ENCODE measurements around the gene UTP3. TPM values are rescaled to one million over a fixed set of nuclear protein-coding genes. Genes with fewer than 3 reads are reported as not detected.
"Not testable (repeated sequence)": the region's sequence is repeated elsewhere in the genome, so short reads cannot be mapped to it uniquely, and the experiment has no call there.

Gene UTP3
- polyA plus RNA-seq, 4 donors, result 18.6 to 34.8 (median 23.5) TPM

- H3K4me3 ChIP-seq (ENCODE audit: low read depth in 1 of 3, low read length in 3 of 3); H3K4me1 ChIP-seq (ENCODE audit: control insufficient read depth in 3 of 3, insufficient read depth in 2 of 3, low read depth in 1 of 3, low read length in 2 of 3); H3K27ac ChIP-seq (ENCODE audit: low read depth in 1 of 3, low read length in 2 of 3); H3K9me3 ChIP-seq (ENCODE audit: control insufficient read depth in 2 of 2, insufficient read depth in 1 of 2, low read depth in 1 of 2, low read length in 1 of 2); H3K36me3 ChIP-seq (ENCODE audit: control insufficient read depth in 3 of 3, insufficient read depth in 2 of 3, low read depth in 1 of 3, low read length in 3 of 3); H3K27me3 ChIP-seq (ENCODE audit: control insufficient read depth in 3 of 3, insufficient read depth in 3 of 3, low read length in 3 of 3); FAIRE-seq: not testable (repeated sequence)
- peak; percentile 61 to 76 for DNase-seq
- 33 to 77% (median 41%) methylated on average over 7 of the region's 7 CpGs for WGBS, 3 donors
These were observed 6.3 kb downstream of the UTP3 start for GRCh38 chr4:70694633-70695032.

- not testable (repeated sequence) for DNase-seq; H3K27me3 ChIP-seq (ENCODE audit: control insufficient read depth in 3 of 3, insufficient read depth in 3 of 3, low read length in 3 of 3); FAIRE-seq; H3K27ac ChIP-seq (ENCODE audit: low read depth in 1 of 3, low read length in 2 of 3); H3K9me3 ChIP-seq (ENCODE audit: control insufficient read depth in 2 of 2, insufficient read depth in 1 of 2, low read depth in 1 of 2, low read length in 1 of 2); H3K4me3 ChIP-seq (ENCODE audit: low read depth in 1 of 3, low read length in 3 of 3); H3K4me1 ChIP-seq (ENCODE audit: control insufficient read depth in 3 of 3, insufficient read depth in 2 of 3, low read depth in 1 of 3, low read length in 2 of 3); H3K36me3 ChIP-seq (ENCODE audit: control insufficient read depth in 3 of 3, insufficient read depth in 2 of 3, low read depth in 1 of 3, low read length in 3 of 3)
- WGBS, 3 donors, result 50 to 76% (median 71%) methylated on average over 8 of the region's 8 CpGs
These were observed 10.1 kb downstream of the UTP3 start for GRCh38 chr4:70698435-70698834.

GRCh38 chr4:70700712-70701111, 12.4 kb downstream of the UTP3 start:
- Histone ChIP-seq H3K4me3 (ENCODE audit: low read depth in 1 of 3, low read length in 3 of 3) (no peak overlapping the region), H3K36me3 (ENCODE audit: control insufficient read depth in 3 of 3, insufficient read depth in 2 of 3, low read depth in 1 of 3, low read length in 3 of 3) (no peaks in the 10 kb centered on the region)
- 86 to 89% (median 88%) methylated on average over 5 of the region's 5 CpGs for WGBS, 3 donors

GRCh38 chr4:70701271-70701670, 12.9 kb downstream of the UTP3 start:
- Histone ChIP-seq H3K27ac (ENCODE audit: low read depth in 1 of 3, low read length in 2 of 3) (no peak overlapping the region), H3K4me3 (ENCODE audit: low read depth in 1 of 3, low read length in 3 of 3) (no peak overlapping the region), H3K9me3 (ENCODE audit: control insufficient read depth in 2 of 2, insufficient read depth in 1 of 2, low read depth in 1 of 2, low read length in 1 of 2) (no peaks in the 10 kb centered on the region), H3K4me1 (ENCODE audit: control insufficient read depth in 3 of 3, insufficient read depth in 2 of 3, low read depth in 1 of 3, low read length in 2 of 3) (peaks cover 0 to 5% (median 0%) of the 10 kb centered on the region in 3 donors), H3K27me3 (ENCODE audit: control insufficient read depth in 3 of 3, insufficient read depth in 3 of 3, low read length in 3 of 3) (no peaks in the 10 kb centered on the region), H3K36me3 (ENCODE audit: control insufficient read depth in 3 of 3, insufficient read depth in 2 of 3, low read depth in 1 of 3, low read length in 3 of 3) (no peaks in the 10 kb centered on the region)
- WGBS, 3 donors, result 91 to 94% (median 92%) methylated on average over 1 of the region's 1 CpG
- DNase-seq (no peak), FAIRE-seq (no peak)

More at GRCh38 chr4:70700712-70701111, 12.4 kb downstream of the UTP3 start:
- H3K27ac ChIP-seq (ENCODE audit: low read depth in 1 of 3, low read length in 2 of 3), result no peak overlapping the region
- peaks cover 0 to 5% (median 0%) of the 10 kb centered on the region in 3 donors for H3K4me1 ChIP-seq (ENCODE audit: control insufficient read depth in 3 of 3, insufficient read depth in 2 of 3, low read depth in 1 of 3, low read length in 2 of 3)
- no peak for FAIRE-seq
- no peaks in the 10 kb centered on the region for H3K9me3 ChIP-seq (ENCODE audit: control insufficient read depth in 2 of 2, insufficient read depth in 1 of 2, low read depth in 1 of 2, low read length in 1 of 2)
- H3K27me3 ChIP-seq (ENCODE audit: control insufficient read depth in 3 of 3, insufficient read depth in 3 of 3, low read length in 3 of 3), result no peaks in the 10 kb centered on the region
- DNase-seq, result no peak

GRCh38 chr4:70702592-70702991, 14.3 kb downstream of the UTP3 start:
- not testable (repeated sequence) for H3K4me3 ChIP-seq (ENCODE audit: low read depth in 1 of 3, low read length in 3 of 3); H3K27me3 ChIP-seq (ENCODE audit: control insufficient read depth in 3 of 3, insufficient read depth in 3 of 3, low read length in 3 of 3); H3K36me3 ChIP-seq (ENCODE audit: control insufficient read depth in 3 of 3, insufficient read depth in 2 of 3, low read depth in 1 of 3, low read length in 3 of 3); FAIRE-seq; H3K27ac ChIP-seq (ENCODE audit: low read depth in 1 of 3, low read length in 2 of 3); H3K9me3 ChIP-seq (ENCODE audit: control insufficient read depth in 2 of 2, insufficient read depth in 1 of 2, low read depth in 1 of 2, low read length in 1 of 2)
- 15 to 50% (median 30%) methylated on average over 2 of the region's 2 CpGs for WGBS, 3 donors
- H3K4me1 ChIP-seq (ENCODE audit: control insufficient read depth in 3 of 3, insufficient read depth in 2 of 3, low read depth in 1 of 3, low read length in 2 of 3), result peaks cover 3 to 14% (median 4%) of the 10 kb centered on the region in 3 donors
- peak in 1 of 2 donors; percentile 53 for DNase-seq

- H3K4me1 ChIP-seq (ENCODE audit: control insufficient read depth in 3 of 3, insufficient read depth in 2 of 3, low read depth in 1 of 3, low read length in 2 of 3), result peaks cover 3 to 14% (median 4%) of the 10 kb centered on the region in 3 donors
- WGBS, 3 donors, result 2 to 5% (median 4%) methylated on average over 11 of the region's 11 CpGs
- peak in 1 of 2 donors; percentile 57 for DNase-seq
These were observed 15.4 kb downstream of the UTP3 start for GRCh38 chr4:70703619-70704214.

GRCh38 chr4:70704215-70704930, 16.0 kb downstream of the UTP3 start:
- H3K27me3 ChIP-seq (ENCODE audit: control insufficient read depth in 3 of 3, insufficient read depth in 3 of 3, low read length in 3 of 3), result no peaks in the 10 kb centered on the region
- no peaks in the 10 kb centered on the region for H3K36me3 ChIP-seq (ENCODE audit: control insufficient read depth in 3 of 3, insufficient read depth in 2 of 3, low read depth in 1 of 3, low read length in 3 of 3)
- WGBS, 3 donors, result 0 to 1% (median 0%) methylated on average over 21 to 58 of the region's 58 CpGs
- H3K27ac ChIP-seq (ENCODE audit: low read depth in 1 of 3, low read length in 2 of 3), result peak overlapping the region; percentile 81 to 99 (median 96)
- H3K9me3 ChIP-seq (ENCODE audit: control insufficient read depth in 2 of 2, insufficient read depth in 1 of 2, low read depth in 1 of 2, low read length in 1 of 2), result no peaks in the 10 kb centered on the region
- peak overlapping the region; percentile 71 to 93 (median 81) for H3K4me3 ChIP-seq (ENCODE audit: low read depth in 1 of 3, low read length in 3 of 3)
- peaks cover 3 to 14% (median 4%) of the 10 kb centered on the region in 3 donors for H3K4me1 ChIP-seq (ENCODE audit: control insufficient read depth in 3 of 3, insufficient read depth in 2 of 3, low read depth in 1 of 3, low read length in 2 of 3)
- DNase-seq (peak; percentile 72 to 94), FAIRE-seq (no peak)

More at GRCh38 chr4:70703619-70704214, 15.4 kb downstream of the UTP3 start:
- Histone ChIP-seq H3K9me3 (ENCODE audit: control insufficient read depth in 2 of 2, insufficient read depth in 1 of 2, low read depth in 1 of 2, low read length in 1 of 2) (no peaks in the 10 kb centered on the region), H3K4me3 (ENCODE audit: low read depth in 1 of 3, low read length in 3 of 3) (peak overlapping the region in 2 of 3 donors; percentile 81 to 93), H3K36me3 (ENCODE audit: control insufficient read depth in 3 of 3, insufficient read depth in 2 of 3, low read depth in 1 of 3, low read length in 3 of 3) (no peaks in the 10 kb centered on the region), H3K27me3 (ENCODE audit: control insufficient read depth in 3 of 3, insufficient read depth in 3 of 3, low read length in 3 of 3) (no peaks in the 10 kb centered on the region), H3K27ac (ENCODE audit: low read depth in 1 of 3, low read length in 2 of 3) (peak overlapping the region; percentile 81 to 99 (median 96))
- FAIRE-seq, result no peak

GRCh38 chr4:70704931-70705182, 16.5 kb downstream of the UTP3 start:
- H3K4me1 ChIP-seq (ENCODE audit: control insufficient read depth in 3 of 3, insufficient read depth in 2 of 3, low read depth in 1 of 3, low read length in 2 of 3), result peaks cover 3 to 14% (median 4%) of the 10 kb centered on the region in 3 donors
- H3K27ac ChIP-seq (ENCODE audit: low read depth in 1 of 3, low read length in 2 of 3), result peak overlapping the region; percentile 81 to 99 (median 96)
- FAIRE-seq, result no peak
- DNase-seq, result no peak
- peak overlapping the region; percentile 71 to 93 (median 81) for H3K4me3 ChIP-seq (ENCODE audit: low read depth in 1 of 3, low read length in 3 of 3)
- no peaks in the 10 kb centered on the region for H3K27me3 ChIP-seq (ENCODE audit: control insufficient read depth in 3 of 3, insufficient read depth in 3 of 3, low read length in 3 of 3)
- H3K36me3 ChIP-seq (ENCODE audit: control insufficient read depth in 3 of 3, insufficient read depth in 2 of 3, low read depth in 1 of 3, low read length in 3 of 3), result no peaks in the 10 kb centered on the region
- H3K9me3 ChIP-seq (ENCODE audit: control insufficient read depth in 2 of 2, insufficient read depth in 1 of 2, low read depth in 1 of 2, low read length in 1 of 2), result no peaks in the 10 kb centered on the region
- 0 to 1% (median 0%) methylated on average over 13 to 39 of the region's 39 CpGs for WGBS, 3 donors
